Measurements from ENCODE around the gene CEPT1.

CEPT1 gene

GRCh38 chr1:111148376-111148881 is 8.4 kb downstream of the CEPT1 start:
- DNase-seq (ENCODE audit: extremely low read depth, insufficient read length), result no peak
- H3K4me3 ChIP-seq (replicated peaks; ENCODE audit: low read depth, low read length), result no peak overlapping the region
- peaks cover 3% of the 10 kb centered on the region for H3K36me3 ChIP-seq (ENCODE audit: control insufficient read depth, insufficient read depth, low read length)
- H3K27me3 ChIP-seq (replicated peaks; ENCODE audit: control insufficient read depth, insufficient read depth, low read length), result no peaks in the 10 kb centered on the region
- no peak for TF ChIP-seq CTCF (IDR thresholded peaks at IDR 0.05; ENCODE audit: insufficient read depth, low read length, poor library complexity, severe bottlenecking)

DNA sequence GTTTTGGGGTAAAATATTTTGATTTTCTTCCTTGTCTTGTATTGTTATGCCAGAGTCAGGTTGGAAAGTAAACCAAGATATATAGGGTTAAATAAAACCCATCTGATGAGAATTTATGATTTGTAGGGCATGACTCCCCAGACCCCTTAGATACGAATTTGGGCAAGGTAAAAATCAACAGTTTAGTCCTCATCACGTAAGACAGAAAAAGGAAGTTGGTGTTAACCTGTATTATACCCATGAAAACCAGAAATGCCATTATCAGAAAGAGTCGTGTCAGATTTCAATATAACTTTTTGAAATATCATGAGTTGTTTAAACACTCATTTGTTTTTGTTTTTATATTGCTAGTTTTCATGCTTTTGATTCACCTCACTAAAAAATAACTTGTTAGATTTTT is 11.8 kb downstream of the CEPT1 start:
- DNase-seq (ENCODE audit: extremely low read depth, insufficient read length), result no peak
- Histone ChIP-seq H3K36me3 (ENCODE audit: control insufficient read depth, insufficient read depth, low read length) (peaks cover 3% of the 10 kb centered on the region), H3K27me3 (replicated peaks; ENCODE audit: control insufficient read depth, insufficient read depth, low read length) (no peaks in the 10 kb centered on the region), H3K4me3 (replicated peaks; ENCODE audit: low read depth, low read length) (no peak overlapping the region)
- no peak for TF ChIP-seq CTCF (IDR thresholded peaks at IDR 0.05; ENCODE audit: insufficient read depth, low read length, poor library complexity, severe bottlenecking)

- no peak overlapping the region for H3K4me3 ChIP-seq (replicated peaks; ENCODE audit: low read depth, low read length)
- DNase-seq (ENCODE audit: extremely low read depth, insufficient read length), result no peak
- TF ChIP-seq CTCF (IDR thresholded peaks at IDR 0.05; ENCODE audit: insufficient read depth, low read length, poor library complexity, severe bottlenecking), result no peak
- no peaks in the 10 kb centered on the region for H3K27me3 ChIP-seq (replicated peaks; ENCODE audit: control insufficient read depth, insufficient read depth, low read length)
- peaks cover 2% of the 10 kb centered on the region for H3K36me3 ChIP-seq (ENCODE audit: control insufficient read depth, insufficient read depth, low read length)
Measured at GRCh38 chr1:111154021-111154999, 14.3 kb downstream of the CEPT1 start.

- DNase-seq (ENCODE audit: extremely low read depth, insufficient read length), result no peak
- Histone ChIP-seq H3K36me3 (ENCODE audit: control insufficient read depth, insufficient read depth, low read length) (peaks cover 7% of the 10 kb centered on the region), H3K4me3 (replicated peaks; ENCODE audit: low read depth, low read length) (no peak overlapping the region), H3K27me3 (replicated peaks; ENCODE audit: control insufficient read depth, insufficient read depth, low read length) (no peaks in the 10 kb centered on the region)
- TF ChIP-seq CTCF (IDR thresholded peaks at IDR 0.05; ENCODE audit: insufficient read depth, low read length, poor library complexity, severe bottlenecking), result no peak
Measured at GRCh38 chr1:111157431-111157830, 17.4 kb downstream of the CEPT1 start.

DNA sequence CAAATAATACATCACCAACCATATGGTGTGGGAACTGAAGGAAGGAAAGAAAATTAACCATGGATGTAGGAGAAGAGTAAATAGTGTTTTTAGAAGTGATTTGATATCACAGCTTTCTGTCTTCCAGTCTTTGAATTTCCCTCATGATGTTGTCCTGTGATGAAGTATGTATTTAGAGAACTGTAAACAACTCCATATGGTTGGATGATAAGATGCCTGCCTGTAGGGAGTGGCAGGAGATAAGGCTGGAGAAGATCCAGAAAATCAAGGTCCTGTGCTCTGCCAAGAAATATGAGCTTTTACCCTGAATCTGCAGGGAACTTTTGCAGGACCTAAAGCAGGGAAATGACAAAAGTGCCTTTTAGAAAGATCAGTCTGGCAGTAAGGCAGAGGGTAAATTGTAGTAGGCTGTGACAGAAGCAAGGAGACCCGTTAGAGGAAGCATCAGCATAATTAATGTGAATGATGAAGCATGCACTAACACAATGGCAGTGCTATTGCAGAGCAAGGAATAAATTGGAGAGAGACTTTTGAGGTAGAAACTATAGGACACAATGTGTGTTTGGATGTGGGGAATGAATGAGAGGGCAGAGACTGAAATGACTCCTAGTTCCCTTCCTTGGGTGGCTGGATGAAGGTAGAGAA is 21.9 kb downstream of the CEPT1 start:
- H3K27me3 ChIP-seq (replicated peaks; ENCODE audit: control insufficient read depth, insufficient read depth, low read length), result no peaks in the 10 kb centered on the region
- H3K36me3 ChIP-seq (ENCODE audit: control insufficient read depth, insufficient read depth, low read length), result peaks cover 5% of the 10 kb centered on the region
- TF ChIP-seq CTCF (IDR thresholded peaks at IDR 0.05; ENCODE audit: insufficient read depth, low read length, poor library complexity, severe bottlenecking), result no peak
- DNase-seq (ENCODE audit: extremely low read depth, insufficient read length), result no peak
- H3K4me3 ChIP-seq (replicated peaks; ENCODE audit: low read depth, low read length), result no peak overlapping the region

Data from GM06990 (cell line).